CD4-positive, alpha-beta T cell treated with Interleukin-15 for 4 hours (primary cell): ENCODE results near the gene RBM19.

Experiments
- DNase-seq: peaks from one replicate; pipeline ENCODE4 v3.0.0-alpha.2; 2020; ENCODE audit warnings: low spot score

RBM19 gene

GRCh38 chr12:113879658-113880057 is 86.5 kb downstream of the RBM19 start:
- no peak for DNase-seq

- no peak for DNase-seq
Measured at GRCh38 chr12:113877607-113878006, 88.5 kb downstream of the RBM19 start.

- no peak for DNase-seq
Measured at GRCh38 chr12:113876160-113876559, 90.0 kb downstream of the RBM19 start.

GRCh38 chr12:113875691-113876090 is 90.4 kb downstream of the RBM19 start:
- no peak for DNase-seq

- DNase-seq = no peak
Measured at GRCh38 chr12:113874999-113875561, 91.0 kb downstream of the RBM19 start.

- no peak for DNase-seq
Measured at GRCh38 chr12:113874326-113874725, 91.8 kb downstream of the RBM19 start.

GRCh38 chr12:113873740-113874139 is 92.4 kb downstream of the RBM19 start:
- no peak for DNase-seq

DNA sequence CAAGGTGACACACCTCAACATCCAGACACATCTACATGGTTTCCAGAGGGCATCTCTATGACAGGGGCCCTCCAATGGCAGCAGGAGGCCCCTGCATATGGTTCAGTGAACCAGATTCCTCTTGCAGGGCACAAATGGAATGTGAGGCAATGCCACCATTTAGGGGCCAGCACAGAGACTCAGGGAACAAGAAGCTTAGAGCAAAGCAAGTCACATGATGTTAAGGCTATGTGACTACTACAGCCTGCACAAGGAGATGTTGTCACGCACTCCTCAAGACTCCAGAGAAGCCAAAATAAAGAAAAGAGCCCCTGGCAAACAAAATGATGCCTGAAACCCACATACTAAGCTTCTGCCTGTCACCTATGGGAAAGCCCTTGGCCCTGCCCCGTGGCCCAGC is 95.2 kb downstream of the RBM19 start:
- no peak for DNase-seq

- DNase-seq = no peak
Measured at GRCh38 chr12:113870035-113870434, 96.1 kb downstream of the RBM19 start.

GRCh38 chr12:113868365-113868764 is 97.8 kb downstream of the RBM19 start:
- no peak for DNase-seq

GRCh38 chr12:113867258-113867657 is 98.9 kb downstream of the RBM19 start:
- no peak for DNase-seq

DNA sequence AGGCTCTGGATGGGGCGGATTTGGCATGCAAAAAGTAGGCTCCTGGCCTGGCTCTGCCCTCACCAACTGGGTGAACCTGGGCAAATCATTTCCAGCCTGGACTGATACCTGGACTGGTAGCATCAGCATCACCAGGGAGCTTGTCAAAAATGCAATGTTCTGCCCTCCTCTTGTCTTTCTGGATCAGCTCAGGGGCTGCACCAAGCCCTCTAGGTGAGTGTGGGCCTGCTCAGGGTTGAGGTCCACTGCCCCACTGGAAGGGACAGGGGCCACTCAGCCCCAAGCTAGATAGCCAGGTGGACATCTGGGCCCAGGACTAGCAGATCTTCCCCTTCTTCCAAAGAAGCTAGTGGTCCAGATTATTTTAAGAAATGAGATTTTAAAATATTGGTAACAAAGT is 99.6 kb downstream of the RBM19 start:
- DNase-seq = no peak

DNA sequence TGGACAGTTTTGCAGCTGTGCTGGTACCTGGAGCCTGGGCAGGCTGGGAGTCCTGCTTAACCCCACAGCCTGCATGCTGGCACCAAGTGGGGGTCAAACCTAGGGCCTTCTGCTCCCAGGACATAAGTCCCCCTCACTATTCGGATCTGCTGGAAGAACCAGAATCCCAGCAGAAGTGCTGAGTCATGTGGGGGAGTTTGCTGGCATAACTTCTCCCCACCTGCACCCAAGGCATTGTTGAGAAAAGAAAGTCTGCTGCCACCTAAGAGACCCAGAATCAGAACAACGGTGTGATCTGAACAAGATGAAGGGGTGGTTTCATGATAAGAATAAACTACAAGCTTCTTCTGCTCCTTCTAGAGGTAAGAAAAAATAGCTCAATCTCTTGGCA is 102.7 kb downstream of the RBM19 start:
- DNase-seq = no peak

GRCh38 chr12:113862590-113863454 is 103.3 kb downstream of the RBM19 start:
- DNase-seq = peak; percentile 13

DNA sequence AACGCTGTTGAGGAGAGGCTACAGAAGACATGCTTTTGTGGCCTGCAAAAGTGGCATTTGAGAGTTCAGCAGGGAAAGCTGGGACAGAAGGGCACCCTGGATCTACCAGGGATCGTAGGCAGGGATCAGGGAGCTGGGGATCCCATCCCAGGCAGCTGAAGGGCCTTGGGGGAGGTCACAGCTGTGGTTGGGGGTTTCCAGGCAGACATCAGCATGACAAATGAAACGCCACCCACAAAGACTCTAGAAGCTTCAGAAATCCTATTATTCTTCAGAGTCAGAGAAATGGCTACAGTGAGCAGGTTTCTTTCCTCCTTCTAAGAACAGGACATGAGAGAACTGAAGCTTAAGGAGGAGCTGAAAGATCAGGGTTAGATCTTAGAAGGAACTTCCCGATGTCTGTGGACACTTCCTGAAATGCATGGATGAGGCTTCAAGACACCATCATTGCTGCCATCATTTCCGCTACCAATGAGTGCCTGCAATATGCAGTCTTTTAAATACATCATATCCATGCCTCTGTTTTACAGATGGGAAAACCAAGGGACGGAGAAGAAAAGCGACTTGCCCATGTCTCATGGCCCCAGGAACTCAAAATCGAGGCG is 104.3 kb downstream of the RBM19 start:
- DNase-seq = no peak

DNA sequence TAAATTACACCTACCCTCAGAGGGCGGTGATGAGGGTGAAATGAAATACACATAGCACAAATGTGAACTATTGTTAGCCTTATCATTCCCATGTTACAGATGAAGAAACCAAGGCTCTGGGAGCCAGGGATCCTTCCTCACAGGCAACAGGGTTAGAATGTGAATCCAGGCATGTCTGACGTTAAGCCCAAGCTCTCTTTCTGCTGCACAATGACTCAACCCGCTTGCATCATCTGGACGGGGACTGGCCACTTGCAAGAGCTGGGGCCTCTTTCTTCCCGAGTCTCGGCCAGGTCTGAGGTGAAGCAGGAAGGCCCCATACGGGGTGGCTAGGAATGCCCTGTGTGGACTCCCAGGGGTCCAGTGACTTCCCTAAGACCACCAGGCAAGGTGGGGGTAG is 105.2 kb downstream of the RBM19 start:
- no peak for DNase-seq

DNA sequence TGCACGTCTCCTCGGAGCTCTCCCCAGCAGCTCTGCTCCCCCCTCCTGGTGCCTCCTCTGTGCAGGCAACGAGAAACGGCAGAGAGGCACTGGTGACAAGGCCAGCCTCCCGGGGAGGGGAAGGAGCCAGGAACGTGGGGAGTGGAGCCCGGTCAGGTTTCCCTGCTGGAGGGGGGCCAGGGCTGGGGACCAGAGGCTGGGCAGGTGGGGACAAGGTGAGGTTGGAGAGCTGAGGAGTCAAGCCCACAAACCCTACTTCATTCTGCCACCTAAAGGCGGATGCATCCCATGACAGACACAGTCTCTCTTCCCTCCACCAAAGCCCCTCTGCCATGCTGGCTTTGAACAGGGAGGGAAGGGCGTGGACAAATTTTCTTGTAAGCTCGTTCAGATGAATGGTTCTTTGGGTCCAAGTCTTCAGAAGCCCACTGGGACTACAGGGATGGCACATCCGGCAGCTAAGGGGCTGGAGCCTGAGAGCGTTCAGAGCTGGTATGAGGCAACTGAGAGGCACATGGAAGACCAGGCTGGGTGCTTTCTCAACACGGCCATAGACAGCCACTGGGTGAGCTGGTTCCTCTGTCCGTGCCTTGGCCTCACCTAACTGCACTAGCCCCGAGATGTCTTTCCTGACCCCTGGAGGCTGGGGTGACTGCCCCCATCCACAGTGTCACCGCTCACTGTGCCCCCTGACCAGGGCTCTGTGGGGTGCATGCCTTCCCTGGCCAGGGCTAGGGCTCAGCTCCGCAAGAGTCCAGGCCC is 105.9 kb downstream of the RBM19 start:
- DNase-seq = no peak

GRCh38 chr12:113858841-113859386 is 107.2 kb downstream of the RBM19 start:
- no peak for DNase-seq

- no peak for DNase-seq
Measured at GRCh38 chr12:113857371-113857770, 108.8 kb downstream of the RBM19 start.

DNA sequence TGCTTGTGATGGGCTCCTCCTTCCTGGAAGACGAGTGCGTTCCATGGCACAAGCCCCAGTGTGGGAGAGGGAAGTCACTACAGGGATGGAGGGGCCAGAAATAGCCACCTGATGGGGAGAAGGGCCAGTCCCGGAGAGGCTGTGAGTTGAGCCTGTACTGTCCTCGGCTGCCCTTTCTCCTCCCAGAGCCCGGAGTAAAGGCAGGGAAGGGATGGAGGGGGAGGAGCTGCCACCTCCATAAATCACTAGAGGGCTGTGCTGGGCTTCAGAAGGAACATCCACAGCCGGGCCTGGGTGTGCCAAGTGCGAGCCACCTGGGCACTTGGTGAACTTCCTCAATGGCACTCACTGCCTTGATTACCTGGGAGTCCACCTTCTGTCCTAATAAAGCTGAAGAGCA is 110.1 kb downstream of the RBM19 start:
- DNase-seq = no peak

GRCh38 chr12:113854385-113855142 is 111.6 kb downstream of the RBM19 start:
- DNase-seq = no peak

DNA sequence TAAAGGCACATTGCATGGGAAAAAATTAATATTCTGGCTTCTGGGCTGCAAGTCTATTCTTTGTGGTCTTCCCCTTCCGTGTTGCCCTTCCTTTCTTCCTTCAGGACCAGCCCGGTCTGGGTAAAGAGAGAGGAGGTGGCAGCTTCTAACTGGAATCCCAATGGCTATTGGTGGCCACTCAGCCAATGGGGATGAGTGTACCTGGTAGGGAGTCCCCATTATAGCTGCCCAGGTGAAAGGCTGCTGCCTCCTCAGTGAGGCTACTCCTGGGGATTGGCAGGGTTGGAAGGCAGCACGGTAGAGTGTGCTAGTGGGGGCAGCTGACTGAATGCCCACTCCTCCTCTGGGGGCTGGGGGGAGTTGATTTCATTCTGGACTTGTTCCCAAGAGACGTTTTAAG is 112.6 kb downstream of the RBM19 start:
- DNase-seq = no peak
